Thyroid gland (tissue), 4 donors: ENCODE measurements around the gene YPEL1. TPM values are rescaled to one million over a fixed set of nuclear protein-coding genes. Genes with fewer than 3 reads are reported as not detected.

ENCODE experiments used
- DNase-seq, 2 donors: peaks; one replicate each; pipeline ENCODE4 v3.0.0-alpha.2; 2019
- H3K27ac ChIP-seq, 3 donors: fragments of 200-600 bp; sonication (generic); 1 replicate in 2 of 3; 2 replicates in 1 of 3; pipeline ENCODE4 v1.5.1; 2016 to 2019; ENCODE audit warnings: mild to moderate bottlenecking in 1 of 3, moderate library complexity in 1 of 3
- H3K27me3 ChIP-seq: fragments of 200-600 bp; sonication (generic); one replicate; pipeline ENCODE4 v1.5.1; 2019
- H3K36me3 ChIP-seq, 2 donors: fragments of 200-600 bp; sonication (generic); one replicate each; pipeline ENCODE4 v1.5.1; 2016 to 2019
- H3K4me1 ChIP-seq, 2 donors: fragments of 200-600 bp; sonication (generic); one replicate each; pipeline ENCODE4 v1.5.1; 2017 to 2019
- H3K4me3 ChIP-seq, 3 donors: fragments of 200-600 bp; sonication (generic); replicated peaks in 1 of 3; 1 replicate in 2 of 3; 2 replicates in 1 of 3; pipeline ENCODE4 v1.5.1; 2016; ENCODE audit warnings: mild to moderate bottlenecking in 1 of 3
- H3K9me3 ChIP-seq: fragments of 200-600 bp; sonication (generic); one replicate; pipeline ENCODE4 v1.5.1; 2017
- CTCF ChIP-seq, 6 experiments: fragments of 200-600 bp in 3 of 6; fragments of 450-650 bp in 3 of 6; sonication (generic) in 3 of 6; IDR thresholded peaks; one replicate each; pipeline ENCODE4 v1.5.1; 2016 to 2019; ENCODE audit warnings: antibody characterized with exemption in 6 of 6, mild to moderate bottlenecking in 2 of 6, inconsistent platforms in 1 of 6, moderate library complexity in 1 of 6
- POLR2A ChIP-seq, 2 donors: fragments of 450-650 bp; IDR thresholded peaks; one replicate each; pipeline ENCODE4 v1.6.1; 2017; ENCODE audit warnings: antibody characterized with exemption in 2 of 2, mild to moderate bottlenecking in 2 of 2, moderate library complexity in 1 of 2
- WGBS, 2 donors: methylation state at CpG; one replicate each; pipeline ENCODE4 v1.1.5; 2017; 5-methylcytosine and 5-hydroxymethylcytosine counted together
- intact Hi-C: fragments of 100-400 bp; cut with DNase I; formaldehyde crosslinking; loops from one replicate; pipeline ENCODE4 v1.15.1; 2023
- total RNA-seq, 4 donors: library from RNA; depleted of rRNA; stranded (reverse); fragments of >200 nt; gene quantifications; one replicate each; pipeline ENCODE4 v1.2.3, GENCODE V29; 2016

Gene YPEL1
- total RNA-seq, 4 donors from 2014 or later = 4.1 to 6.7 (median 5.4) TPM

DNA sequence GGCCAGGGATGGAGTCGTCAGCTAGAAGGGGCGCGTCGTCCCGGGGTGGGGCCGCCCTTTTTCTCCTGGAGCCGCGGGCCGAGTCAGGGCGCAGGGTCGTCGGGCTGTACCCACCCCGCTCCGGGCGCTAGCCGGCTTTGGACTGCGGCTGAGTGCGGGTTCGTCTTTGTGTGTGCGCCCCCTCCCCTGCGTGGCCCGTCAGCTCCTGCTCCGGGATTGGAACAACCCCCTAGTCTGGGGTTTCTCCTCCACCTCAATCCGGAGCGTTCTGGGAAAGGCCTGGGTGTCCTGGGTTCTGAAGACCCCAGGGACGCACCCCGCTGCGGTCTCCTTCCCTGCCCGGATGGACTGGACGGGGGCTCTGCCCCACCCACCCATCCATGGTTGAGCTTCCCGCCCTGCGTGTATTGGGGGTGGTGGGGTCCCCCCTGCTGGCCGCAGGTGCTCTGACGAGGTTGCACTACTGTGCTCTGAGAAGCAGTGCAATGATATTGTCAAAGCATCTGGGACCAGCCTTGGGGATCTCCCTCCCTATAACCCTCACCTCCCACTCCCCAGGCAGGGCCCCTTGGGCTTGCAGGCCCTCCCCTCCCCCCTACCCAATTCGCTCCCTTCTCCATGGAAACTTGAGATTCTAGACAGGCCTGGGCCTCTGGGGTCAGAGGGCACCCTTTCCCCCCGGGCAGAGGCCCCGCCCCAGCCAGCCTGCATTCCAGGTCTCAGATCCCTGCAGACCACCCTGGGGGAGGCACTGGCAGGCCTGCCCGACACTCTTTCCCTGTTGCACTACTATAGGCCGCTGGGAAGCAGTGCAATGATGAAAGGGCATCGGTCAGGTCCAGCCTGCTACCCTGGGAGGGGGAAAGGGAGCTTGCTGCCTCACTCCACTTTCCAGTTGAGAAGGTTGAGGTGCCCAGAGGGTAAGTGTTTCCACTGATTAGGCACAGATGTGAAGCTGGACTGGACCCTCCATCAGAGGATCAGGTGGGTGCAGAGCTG, 82.7 kb downstream of the YPEL1 start:
- H3K36me3 ChIP-seq = peaks cover 0 to 11% of the 10 kb centered on the region in 2 donors
- TF ChIP-seq CTCF (IDR thresholded peaks at IDR 0.05) (no peak), POLR2A (IDR thresholded peaks at IDR 0.05) (no peak)
- intact Hi-C loops = no loop called here
- DNase-seq = no peak
- H3K27ac ChIP-seq = no peak overlapping the region
- WGBS, 2 donors = 24 to 27% methylated on average over 17 to 28 of the region's 40 CpGs
- no peaks in the 10 kb centered on the region for H3K9me3 ChIP-seq
- H3K4me3 ChIP-seq = peak overlapping the region; percentile 15 to 30 (median 26)
- no peaks in the 10 kb centered on the region for H3K27me3 ChIP-seq
- H3K4me1 ChIP-seq = peaks cover 18 to 22% of the 10 kb centered on the region in 2 donors

DNA sequence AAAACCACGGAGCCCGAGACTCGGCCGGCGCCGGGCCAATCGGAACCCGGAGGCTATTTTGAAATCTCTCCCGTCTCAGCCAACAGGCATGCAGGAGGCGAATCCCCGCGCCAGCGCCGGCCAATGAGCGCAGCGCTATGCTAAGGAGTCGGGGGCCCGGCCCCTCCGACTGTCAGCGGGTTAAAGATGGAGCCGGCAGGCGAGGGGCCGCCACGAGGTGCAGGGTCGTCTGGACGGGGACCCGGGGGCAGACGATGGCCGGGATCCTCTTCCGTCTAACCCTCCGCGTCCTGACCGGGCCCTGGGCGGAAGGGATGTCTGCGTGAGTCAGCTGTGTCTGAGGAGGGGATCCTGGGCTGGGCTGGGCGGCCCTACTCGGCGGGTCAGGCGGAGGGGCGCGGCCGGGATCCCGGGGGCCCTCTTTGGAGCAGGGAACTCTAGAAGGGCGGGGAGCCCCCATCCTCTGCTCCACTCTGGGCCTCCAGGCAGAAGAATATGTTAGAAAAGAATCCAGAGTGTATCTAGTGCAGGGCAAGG, 83.5 kb downstream of the YPEL1 start:
- H3K27me3 ChIP-seq = no peaks in the 10 kb centered on the region
- peaks cover 0 to 12% of the 10 kb centered on the region in 2 donors for H3K36me3 ChIP-seq
- no peak overlapping the region for H3K27ac ChIP-seq
- TF ChIP-seq POLR2A (IDR thresholded peaks at IDR 0.05) (no peak), CTCF (IDR thresholded peaks at IDR 0.05) (no peak)
- no peaks in the 10 kb centered on the region for H3K9me3 ChIP-seq
- intact Hi-C loops = no loop called here
- peak overlapping the region; percentile 15 to 30 (median 26) for H3K4me3 ChIP-seq
- peaks cover 15 to 20% of the 10 kb centered on the region in 2 donors for H3K4me1 ChIP-seq
- 1 to 4% methylated on average over 37 to 39 of the region's 44 CpGs for WGBS, 2 donors
- DNase-seq = peak; percentile 87

DNA sequence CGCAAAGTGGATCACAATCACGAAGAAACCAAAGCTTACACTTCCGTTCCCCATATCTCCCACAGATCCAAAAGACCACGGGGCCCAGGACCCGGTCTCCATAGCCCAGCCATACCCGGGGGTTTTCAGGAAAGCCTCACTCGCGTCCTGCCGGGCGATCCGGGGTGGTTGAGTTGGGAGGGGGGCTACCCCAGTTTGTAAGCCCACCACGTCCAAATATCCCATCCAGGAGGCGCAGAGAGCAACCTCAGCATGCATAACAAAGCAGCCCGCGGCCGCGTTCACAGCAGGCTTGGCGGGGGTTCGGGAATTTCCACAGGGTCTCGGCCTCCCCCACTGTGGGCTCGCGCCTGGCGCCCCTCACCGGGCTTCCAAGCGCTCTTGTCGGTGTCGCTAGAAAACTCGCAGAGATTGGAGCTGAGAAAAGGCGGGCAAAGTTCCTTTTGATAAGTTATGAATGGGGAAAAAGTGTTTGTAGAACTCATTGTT, 84.0 kb downstream of the YPEL1 start:
- DNase-seq = no peak
- H3K36me3 ChIP-seq = peaks cover 0 to 15% of the 10 kb centered on the region in 2 donors
- intact Hi-C loops = no loop called here
- TF ChIP-seq CTCF (IDR thresholded peaks at IDR 0.05) (no peak), POLR2A (IDR thresholded peaks at IDR 0.05) (no peak)
- H3K9me3 ChIP-seq = no peaks in the 10 kb centered on the region
- no peak overlapping the region for H3K27ac ChIP-seq
- WGBS, 2 donors = 4 to 6% methylated on average over 28 to 29 of the region's 29 CpGs
- H3K4me3 ChIP-seq = peak overlapping the region in 2 of 3 donors; percentile 15 to 30
- peaks cover 16 to 18% of the 10 kb centered on the region in 2 donors for H3K4me1 ChIP-seq
- no peaks in the 10 kb centered on the region for H3K27me3 ChIP-seq

DNA sequence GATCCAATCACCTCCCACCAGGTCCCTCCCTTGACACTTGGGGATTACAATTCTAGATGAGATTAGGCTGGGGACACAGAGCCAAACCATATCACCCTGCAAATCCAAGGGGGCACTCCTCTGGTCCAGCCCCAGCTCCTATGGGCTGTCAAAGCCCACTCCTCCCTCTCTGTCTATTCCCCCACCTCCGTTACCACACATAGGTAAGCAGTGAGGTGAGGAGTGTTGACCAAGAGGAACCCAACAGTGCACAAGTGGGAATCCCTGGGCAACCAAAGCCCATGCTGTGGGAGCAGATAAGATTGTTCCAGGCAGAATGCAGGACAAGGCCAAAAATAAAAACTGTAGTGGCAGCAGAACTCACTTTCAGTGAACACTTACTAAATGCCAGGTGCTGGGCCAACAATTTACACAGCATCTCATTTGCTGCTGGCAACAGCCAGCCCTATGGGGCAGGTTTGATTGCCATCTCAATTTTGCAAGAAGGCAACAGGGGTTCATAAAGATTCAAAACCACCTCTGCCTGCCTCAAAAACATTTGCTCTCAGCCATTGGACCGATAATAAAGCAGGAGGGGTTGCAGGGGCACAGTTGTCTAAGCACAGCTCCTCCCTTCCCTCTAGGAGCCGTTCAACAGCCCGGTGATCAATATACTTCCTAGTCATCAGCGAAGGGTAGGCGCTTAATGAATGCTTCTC, 84.6 kb downstream of the YPEL1 start:
- DNase-seq = no peak
- H3K36me3 ChIP-seq = peaks cover 0 to 20% of the 10 kb centered on the region in 2 donors
- 23 to 26% methylated on average over 6 of the region's 6 CpGs for WGBS, 2 donors
- no peak overlapping the region for H3K27ac ChIP-seq
- no peak for TF ChIP-seq CTCF (IDR thresholded peaks at IDR 0.05)
- TF ChIP-seq POLR2A (IDR thresholded peaks at IDR 0.05) = no peak
- no peak overlapping the region for H3K4me3 ChIP-seq
- H3K4me1 ChIP-seq = peaks cover 21% of the 10 kb centered on the region in 2 donors
- H3K27me3 ChIP-seq = no peaks in the 10 kb centered on the region
- intact Hi-C loops = no loop called here
- H3K9me3 ChIP-seq = no peaks in the 10 kb centered on the region
